GM12878 (cell line): ENCODE data around the gene ZNF777. TPM values are rescaled to one million over a fixed set of nuclear protein-coding genes. Genes with fewer than 3 reads are reported as not detected.

Experiments used
- ATAC-seq: fragments of 200-7000 bp; cut with Tn5 transposase; 3 replicates; pipeline ENCODE4 v1.9.1; 2020; ENCODE audit warnings: mild to moderate bottlenecking, moderate library complexity
- BruUV-seq: library from RNA; stranded (reverse); fragments of 400-500 nt; replicated peaks from 2 replicates; lab custom pipeline; 2021; lab: Mats Ljungman, UMichigan
- CTCF ChIA-PET: fragments of 300-600 bp; sonication (Branson Sonifier 250); formaldehyde crosslinking; extraction: SDS; loops from one replicate; lab custom pipeline; 2021; ENCODE audit warnings: inconsistent platforms; lab: Yijun Ruan, JAX
- POLR2A ChIA-PET: fragments of 350-600 bp; formaldehyde crosslinking; extraction: SDS; loops from one replicate; lab custom pipeline; 2021; ENCODE audit warnings: inconsistent platforms; lab: Charles Lee
- RAD21 ChIA-PET: fragments of 300-600 bp; sonication (Branson Sonifier 250); formaldehyde crosslinking; loops from one replicate; lab custom pipeline; 2023; ENCODE audit warnings: antibody characterized with exemption; ENCODE audit not compliant: unreplicated experiment; lab: Charles Lee
- SMC1A ChIA-PET: fragments of 300-600 bp; sonication (Branson Sonifier 250); formaldehyde crosslinking; loops from one replicate; lab custom pipeline; 2023; ENCODE audit not compliant: unreplicated experiment, uncharacterized antibody; lab: Charles Lee
- DNase-seq: peaks from one replicate; pipeline ENCODE4 v3.0.0-alpha.2; 2011; ENCODE audit warnings: low read depth, low spot score
- FAIRE-seq: peaks from 3 replicates; lab custom pipeline; 2011; peaks lifted over from hg19 to GRCh38; lab: Jason Lieb, UNC
- H2AFZ ChIP-seq: 2 replicates; pipeline ENCODE4 v1.6.0; 2011; ENCODE audit warnings: low read depth, low read length, control low read depth; ENCODE audit not compliant: control insufficient read depth
- H3K27ac ChIP-seq: 2 replicates; pipeline ENCODE4 v1.5.1; 2011; ENCODE audit warnings: control low read depth; ENCODE audit not compliant: control insufficient read depth, insufficient read depth
- H3K27me3 ChIP-seq, 2 experiments: replicated peaks in 1 of 2; 2 replicates each; pipeline versions ENCODE4 v1.6.0 to v1.6.1; 2011; ENCODE audit warnings: low read length in 1 of 2; ENCODE audit not compliant: control insufficient read depth in 2 of 2, insufficient read depth in 2 of 2
- H3K36me3 ChIP-seq, 2 experiments: 2 replicates each; pipeline ENCODE4 v1.5.1; 2011; ENCODE audit warnings: low read length in 1 of 2; ENCODE audit not compliant: control insufficient read depth in 2 of 2, insufficient read depth in 2 of 2
- H3K4me1 ChIP-seq: 2 replicates; pipeline ENCODE4 v1.6.1; 2011; ENCODE audit warnings: mild to moderate bottlenecking, low read length, moderate library complexity, mixed read lengths; ENCODE audit not compliant: control insufficient read depth, insufficient read depth
- H3K4me2 ChIP-seq: 2 replicates; pipeline ENCODE4 v1.6.0; 2011; ENCODE audit warnings: control low read depth; ENCODE audit not compliant: control insufficient read depth, insufficient read depth
- H3K4me3 ChIP-seq: fragments of 200-600 bp; sonication (generic); 2 replicates; pipeline ENCODE4 v1.5.1; 2016
- H3K79me2 ChIP-seq: 2 replicates; pipeline ENCODE4 v1.6.0; 2011; ENCODE audit warnings: low read length; ENCODE audit not compliant: control insufficient read depth, insufficient read depth
- H3K9ac ChIP-seq: 2 replicates; pipeline ENCODE4 v1.8.0; 2011; ENCODE audit warnings: low read length, control low read depth, mixed read lengths; ENCODE audit not compliant: control insufficient read depth, insufficient read depth
- H3K9me3 ChIP-seq: replicated peaks from 3 replicates; pipeline ENCODE4 v1.5.1; 2011; ENCODE audit warnings: mild to moderate bottlenecking, low read length; ENCODE audit not compliant: control insufficient read depth, insufficient read depth
- H4K20me1 ChIP-seq: 2 replicates; pipeline ENCODE4 v1.6.0; 2011; ENCODE audit not compliant: control insufficient read depth, insufficient read depth
- ASH2L ChIP-seq: fragments of 300-600, 200-600 bp; sonication (generic); IDR thresholded peaks from 2 replicates; pipeline ENCODE4 v1.6.1; 2017; ENCODE audit warnings: low read depth, mild to moderate bottlenecking, borderline replicate concordance
- CEBPB ChIP-seq, 2 experiments: fragments of 150-350 bp in 1 of 2; IDR thresholded peaks; 2 replicates each; pipeline ENCODE4 v1.6.1; 2012 to 2014; ENCODE audit warnings: low read depth in 2 of 2, low read length in 2 of 2, borderline replicate concordance in 1 of 2, inconsistent platforms in 1 of 2
- NR2C2 ChIP-seq: IDR thresholded peaks from 2 replicates; pipeline ENCODE4 v1.6.1; 2011; ENCODE audit warnings: borderline replicate concordance, low read depth; ENCODE audit not compliant: control insufficient read depth, insufficient read length
- ZNF24 ChIP-seq: fragments of 450-650 bp; IDR thresholded peaks from 2 replicates; pipeline ENCODE4 v1.6.1; 2017; ENCODE audit warnings: antibody characterized with exemption, mild to moderate bottlenecking
- WGBS: methylation state at CpG from one replicate; pipeline ENCODE4 v1.1.6; 2016; ENCODE audit warnings: low lambda C conversion rate; ENCODE audit not compliant: insufficient replicate concordance, insufficient coverage; ENCODE audit errors: missing lambda C conversion rate; 5-methylcytosine and 5-hydroxymethylcytosine counted together
- in situ Hi-C: fragments of 300-500 bp; cut with MboI; formaldehyde crosslinking; loops from 9 replicates; pipeline ENCODE4 v1.14.3; 2018; ENCODE audit warnings: mixed read lengths
- intact Hi-C: fragments of 100-400 bp; cut with micrococcal nuclease; formaldehyde crosslinking; loops from one replicate; pipeline ENCODE4 v1.14.2; 2022; ENCODE audit not compliant: unreplicated experiment
- polyA plus RNA-seq, 11 experiments: library from polyadenylated mRNA; depleted of rRNA in 4 of 11; unstranded in 6 of 11; stranded (reverse) in 5 of 11; fragments of >200 nt; fragmentation: Nextera tagmentation in 4 of 11; fragmentation: Illumina TruSeq in 1 of 11; extraction: Ambion mirVana in 4 of 11; extraction: Trizol in 1 of 11; gene quantifications; 1 replicate in 1 of 11; 2 replicates in 10 of 11; pipeline versions ENCODE4 v1.2.1 to v1.2.3, GENCODE V29; 2011 to 2016; ENCODE audit warnings: inconsistent platforms in 2 of 11, missing spikeins in 2 of 11, low read depth in 1 of 11
- total RNA-seq, 4 experiments: library from RNA; depleted of rRNA in 3 of 4; stranded (reverse); fragments of >200 nt in 3 of 4; fragmentation: Illumina TruSeq in 1 of 4; extraction: Trizol in 1 of 4; gene quantifications; 2 replicates each; pipeline versions ENCODE4 v1.2.1 to v1.2.3, GENCODE V29; 2013 to 2021
- TF ChIP-seq, protein P1 (sequence below): fragments of 150-350 bp; IDR thresholded peaks from 2 replicates; pipeline ENCODE4 v1.6.1; 2014; ENCODE audit warnings: mild to moderate bottlenecking, low read depth, low read length

Gene ZNF777
- total and polyA plus RNA-seq, 10 of the 15 experiments (the other 5 are each of a cell fraction or from before 2014, with no cell fraction given): 0.03 to 16.0 (median 3.7) TPM

- ATAC-seq: no peak
- no peaks in the 10 kb centered on the region for H4K20me1 ChIP-seq
- RAD21 ChIA-PET: no interaction called here
- H2AFZ ChIP-seq: no peak overlapping the region
- H3K27me3 ChIP-seq: no peaks in the 10 kb centered on the region
- TF ChIP-seq, protein P1, sequence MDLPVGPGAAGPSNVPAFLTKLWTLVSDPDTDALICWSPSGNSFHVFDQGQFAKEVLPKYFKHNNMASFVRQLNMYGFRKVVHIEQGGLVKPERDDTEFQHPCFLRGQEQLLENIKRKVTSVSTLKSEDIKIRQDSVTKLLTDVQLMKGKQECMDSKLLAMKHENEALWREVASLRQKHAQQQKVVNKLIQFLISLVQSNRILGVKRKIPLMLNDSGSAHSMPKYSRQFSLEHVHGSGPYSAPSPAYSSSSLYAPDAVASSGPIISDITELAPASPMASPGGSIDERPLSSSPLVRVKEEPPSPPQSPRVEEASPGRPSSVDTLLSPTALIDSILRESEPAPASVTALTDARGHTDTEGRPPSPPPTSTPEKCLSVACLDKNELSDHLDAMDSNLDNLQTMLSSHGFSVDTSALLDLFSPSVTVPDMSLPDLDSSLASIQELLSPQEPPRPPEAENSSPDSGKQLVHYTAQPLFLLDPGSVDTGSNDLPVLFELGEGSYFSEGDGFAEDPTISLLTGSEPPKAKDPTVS: no peak
- no peak overlapping the region for H3K9ac ChIP-seq
- POLR2A ChIA-PET: no interaction called here
- FAIRE-seq: no peak
- no peaks in the 10 kb centered on the region for H3K79me2 ChIP-seq
- no TSS peak for BruUV-seq
- SMC1A ChIA-PET: no interaction called here
- no peaks in the 10 kb centered on the region; a peak in 1 of 4 replicates for H3K36me3 ChIP-seq
- no peak overlapping the region for H3K4me2 ChIP-seq
- no peak overlapping the region for H3K27ac ChIP-seq
- H3K4me1 ChIP-seq: no peaks in the 10 kb centered on the region
- intact Hi-C loops (no loop called here), in situ Hi-C loops (no loop called here)
- no peak for DNase-seq
- no peak overlapping the region for H3K4me3 ChIP-seq
- H3K9me3 ChIP-seq: peaks cover 8% of the 10 kb centered on the region; the same call in 2 of the 3 replicates
- CTCF ChIA-PET: no interaction called here
These were observed 44.7 kb upstream of the ZNF777 start for GRCh38 chr7:149505551-149505950.

GRCh38 chr7:149501651-149502050 is 40.8 kb upstream of the ZNF777 start:
- no peaks in the 10 kb centered on the region for H3K27me3 ChIP-seq
- CTCF ChIA-PET: interaction anchor here (1.4 kb wide), 1 partner anchor 124 kb away, joined by 3 read pairs; no protein-coding TSS in a partner anchor
- no TSS peak for BruUV-seq
- intact Hi-C loops: no loop called here
- RAD21 ChIA-PET: no interaction called here
- H3K36me3 ChIP-seq: no peaks in the 10 kb centered on the region; a peak in 1 of 4 replicates
- peaks cover 5% of the 10 kb centered on the region; the same call in 1 of the 2 replicates for H3K4me1 ChIP-seq
- H2AFZ ChIP-seq: no peak overlapping the region
- no peak overlapping the region for H3K9ac ChIP-seq
- DNase-seq: no peak
- FAIRE-seq: no peak
- TF ChIP-seq CEBPB (IDR thresholded peaks at IDR 0.05; ENCODE audit: borderline replicate concordance in 1 of 2, low read depth in 2 of 2, low read length in 2 of 2) (no peak), ZNF24 (no peak), NR2C2 (no peak), ASH2L (no peak)
- TF ChIP-seq, protein P1: no peak
- TF ChIP-seq, all 136 proteins: peak for 0
- Histone ChIP-seq H3K79me2 (peaks cover 6% of the 10 kb centered on the region), H3K4me2 (no peak overlapping the region), H3K4me3 (no peak overlapping the region), H4K20me1 (no peaks in the 10 kb centered on the region), H3K27ac (no peak overlapping the region), H3K9me3 (peaks cover 3% of the 10 kb centered on the region; the same call in 2 of the 3 replicates)
- WGBS: 66% methylated on average over 11 of the region's 13 CpGs
- in situ Hi-C loops: no loop called here
- no peak for ATAC-seq
- ChIA-PET POLR2A (interaction anchor here (1.0 kb wide), 1 partner anchor 137 kb away, joined by 3 read pairs; no protein-coding TSS in a partner anchor), SMC1A (interaction anchor here (1.2 to 2.8 kb wide), 2 partner anchors 94 to 97 kb away, joined by 3 to 10 read pairs; no protein-coding TSS in a partner anchor)
